ENCODE measurements around the gene CADPS2.
"Not testable (repeated sequence)": the region's sequence is repeated elsewhere in the genome, so short reads cannot be mapped to it uniquely, and the experiment has no call there.

Gene CADPS2

GRCh38 chr7:122849322-122849956 lies 36.8 kb downstream of the CADPS2 start:
- no peak for DNase-seq

GRCh38 chr7:122847871-122848473 lies 38.3 kb downstream of the CADPS2 start:
- no peak for DNase-seq

GRCh38 chr7:122846591-122846990 lies 39.7 kb downstream of the CADPS2 start:
- DNase-seq, result no peak

GRCh38 chr7:122845286-122845685 lies 41.0 kb downstream of the CADPS2 start:
- DNase-seq, result no peak

GRCh38 chr7:122844191-122844988 lies 41.9 kb downstream of the CADPS2 start:
- no peak for DNase-seq

- DNase-seq, result no peak
Measured at GRCh38 chr7:122842971-122843370, 43.3 kb downstream of the CADPS2 start.

GRCh38 chr7:122836286-122836685 lies 50.0 kb downstream of the CADPS2 start:
- DNase-seq, result not testable (repeated sequence)

- not testable (repeated sequence) for DNase-seq
Measured at GRCh38 chr7:122834571-122834942, 51.7 kb downstream of the CADPS2 start.

- no peak for DNase-seq
Measured at GRCh38 chr7:122833888-122834570, 52.2 kb downstream of the CADPS2 start.

- DNase-seq, result no peak
Measured at GRCh38 chr7:122831436-122831835, 54.8 kb downstream of the CADPS2 start.

GRCh38 chr7:122829962-122830361 lies 56.3 kb downstream of the CADPS2 start:
- DNase-seq, result no peak

- no peak for DNase-seq
Measured at GRCh38 chr7:122827763-122828162, 58.5 kb downstream of the CADPS2 start.

GRCh38 chr7:122813845-122814244 lies 72.4 kb downstream of the CADPS2 start:
- DNase-seq, result no peak

GRCh38 chr7:122803851-122804250 lies 82.4 kb downstream of the CADPS2 start:
- no peak for DNase-seq

GRCh38 chr7:122803323-122803722 lies 82.9 kb downstream of the CADPS2 start:
- no peak for DNase-seq

GRCh38 chr7:122802301-122802751 lies 83.9 kb downstream of the CADPS2 start:
- DNase-seq, result no peak

- no peak for DNase-seq
Measured at GRCh38 chr7:122791959-122792545, 94.2 kb downstream of the CADPS2 start.

- DNase-seq, result no peak
Measured at GRCh38 chr7:122790591-122790990, 95.7 kb downstream of the CADPS2 start.

GRCh38 chr7:122790132-122790531 lies 96.1 kb downstream of the CADPS2 start:
- peak; percentile 14 for DNase-seq

- DNase-seq, result no peak
Measured at GRCh38 chr7:122789156-122789555, 97.1 kb downstream of the CADPS2 start.

- DNase-seq, result no peak
Measured at GRCh38 chr7:122770686-122771335, 115.4 kb downstream of the CADPS2 start.

GRCh38 chr7:122768827-122769226 lies 117.4 kb downstream of the CADPS2 start:
- no peak for DNase-seq

All from NCI-H2107 (cell line).